ENCODE results near the gene CTNNA3.

GRCh38 chr10:66587680-66588050, 1108.3 kb downstream of the CTNNA3 start:
- TF ChIP-seq REST (IDR thresholded peaks at IDR 0.05; ENCODE audit: insufficient read depth in 1 of 2, low read depth in 2 of 2, low read length in 1 of 2), result no peak
- TF ChIP-seq CTCF (IDR thresholded peaks at IDR 0.05), result no peak
- TF ChIP-seq POLR2AphosphoS5 (IDR thresholded peaks at IDR 0.05; ENCODE audit: low read depth, low read length), result no peak
- TF ChIP-seq SIN3A (IDR thresholded peaks at IDR 0.05; ENCODE audit: borderline replicate concordance, insufficient read depth, low read depth, low read length), result no peak
